HL-60 (cell line): ENCODE measurements around the gene AMPD2.

Experiments
- CTCF ChIP-seq: IDR thresholded peaks from one replicate; pipeline ENCODE4 v1.5.1; 2011; ENCODE audit warnings: low read length, control low read depth, inconsistent platforms; ENCODE audit not compliant: insufficient read depth
- POLR2AphosphoS5 ChIP-seq: IDR thresholded peaks from 2 replicates; pipeline ENCODE4 v1.6.1; 2012; ENCODE audit warnings: low read depth
- SPI1 ChIP-seq: IDR thresholded peaks from 2 replicates; pipeline ENCODE4 v1.6.1; 2012; ENCODE audit warnings: low read depth, mild to moderate bottlenecking, borderline replicate concordance

GRCh38 chr1:109625601-109626560 is 6.2 kb downstream of the AMPD2 start:
- TF ChIP-seq CTCF (no peak), POLR2AphosphoS5 (no peak), SPI1 (no peak)
